ENCODE data around the gene CXCL13. TPM values are rescaled to one million over a fixed set of nuclear protein-coding genes. Genes with fewer than 3 reads are reported as not detected.
"Not testable (repeated sequence)": the region's sequence is repeated elsewhere in the genome, so short reads cannot be mapped to it uniquely, and the experiment has no call there.

The CXCL13 gene
- total RNA-seq: under 1 TPM; 0.17 to 0.20 TPM
- under 1 TPM in 1 of 2 donors, not detected in 1; 0.21 TPM for polyA plus RNA-seq (ENCODE audit: insufficient read length in 2 of 2)
- long read RNA-seq, donor 1: 0 reads
- long read RNA-seq, donor 2: 0 reads
- long read RNA-seq, donor 3: 0 reads
- long read RNA-seq, donor 4: 0 reads

- Histone ChIP-seq H3K27ac (ENCODE audit: low read depth, low read length) (no peak within 1 kb of the TSS), H3K36me3 (ENCODE audit: control insufficient read depth, insufficient read depth, low read length) (no peaks in the 10 kb centered on the region), H3K9me3 (ENCODE audit: control insufficient read depth, insufficient read depth, low read length) (no peaks in the 10 kb centered on the region), H3K4me1 (ENCODE audit: control insufficient read depth, insufficient read depth, low read length) (no peaks in the 10 kb centered on the region), H3K27me3 (ENCODE audit: control insufficient read depth, insufficient read depth, low read length) (no peaks in the 10 kb centered on the region), H3K4me3 (ENCODE audit: low read depth, low read length) (no peak within 1 kb of the TSS)
- WGBS (ENCODE audit: insufficient coverage): 95% methylated on average over 6 of the region's 8 CpGs
- DNase-seq (ENCODE audit: low read depth in 4 of 6, low spot score in 6 of 6): no peak
Observed at GRCh38 chr4:77605210-77605902, at the start of gene CXCL13. Gene CXCL13, plus strand, starts transcription at chr4:77605820. Its CDS starts 46 bp downstream, at chr4:77605866.

GRCh38 chr4:77560170-77560569 lies 45.5 kb upstream of the CXCL13 start:
- Histone ChIP-seq H3K4me1 (ENCODE audit: control insufficient read depth, insufficient read depth, low read length) (no peaks in the 10 kb centered on the region), H3K36me3 (ENCODE audit: control insufficient read depth, insufficient read depth, low read length) (no peaks in the 10 kb centered on the region), H3K27me3 (ENCODE audit: control insufficient read depth, insufficient read depth, low read length) (no peaks in the 10 kb centered on the region), H3K27ac (ENCODE audit: low read depth, low read length) (no peak overlapping the region), H3K9me3 (ENCODE audit: control insufficient read depth, insufficient read depth, low read length) (peaks cover 3% of the 10 kb centered on the region), H3K4me3 (ENCODE audit: low read depth, low read length) (no peak overlapping the region)
- WGBS (ENCODE audit: insufficient coverage): no CpG with 5 or more reads among the region's 1 CpG
- no peak for DNase-seq (ENCODE audit: low read depth in 4 of 6, low spot score in 6 of 6)

GRCh38 chr4:77561720-77562119 lies 43.9 kb upstream of the CXCL13 start:
- not testable (repeated sequence) for DNase-seq (ENCODE audit: low read depth in 4 of 6, low spot score in 6 of 6); H3K27ac ChIP-seq (ENCODE audit: low read depth, low read length); H3K9me3 ChIP-seq (ENCODE audit: control insufficient read depth, insufficient read depth, low read length); H3K4me3 ChIP-seq (ENCODE audit: low read depth, low read length); H3K27me3 ChIP-seq (ENCODE audit: control insufficient read depth, insufficient read depth, low read length); H3K4me1 ChIP-seq (ENCODE audit: control insufficient read depth, insufficient read depth, low read length); H3K36me3 ChIP-seq (ENCODE audit: control insufficient read depth, insufficient read depth, low read length)
- WGBS (ENCODE audit: insufficient coverage): 97% methylated on average over 8 of the region's 12 CpGs

GRCh38 chr4:77564231-77564630 lies 41.4 kb upstream of the CXCL13 start:
- peaks cover 3% of the 10 kb centered on the region for H3K9me3 ChIP-seq (ENCODE audit: control insufficient read depth, insufficient read depth, low read length)
- 67% methylated on average over 2 of the region's 2 CpGs for WGBS (ENCODE audit: insufficient coverage)
- no peak overlapping the region for H3K27ac ChIP-seq (ENCODE audit: low read depth, low read length)
- no peak overlapping the region for H3K4me3 ChIP-seq (ENCODE audit: low read depth, low read length)
- no peak for DNase-seq (ENCODE audit: low read depth in 4 of 6, low spot score in 6 of 6)
- no peaks in the 10 kb centered on the region for H3K27me3 ChIP-seq (ENCODE audit: control insufficient read depth, insufficient read depth, low read length)
- no peaks in the 10 kb centered on the region for H3K36me3 ChIP-seq (ENCODE audit: control insufficient read depth, insufficient read depth, low read length)
- H3K4me1 ChIP-seq (ENCODE audit: control insufficient read depth, insufficient read depth, low read length): no peaks in the 10 kb centered on the region

- Histone ChIP-seq H3K27me3 (ENCODE audit: control insufficient read depth, insufficient read depth, low read length) (no peaks in the 10 kb centered on the region), H3K4me3 (ENCODE audit: low read depth, low read length) (no peak overlapping the region), H3K36me3 (ENCODE audit: control insufficient read depth, insufficient read depth, low read length) (no peaks in the 10 kb centered on the region), H3K27ac (ENCODE audit: low read depth, low read length) (no peak overlapping the region), H3K9me3 (ENCODE audit: control insufficient read depth, insufficient read depth, low read length) (peaks cover 3% of the 10 kb centered on the region), H3K4me1 (ENCODE audit: control insufficient read depth, insufficient read depth, low read length) (no peaks in the 10 kb centered on the region)
- DNase-seq (ENCODE audit: low read depth in 4 of 6, low spot score in 6 of 6): no peak
- WGBS (ENCODE audit: insufficient coverage): 33% methylated on average over 1 of the region's 3 CpGs
Observed at GRCh38 chr4:77566148-77566547, 39.5 kb upstream of the CXCL13 start.

GRCh38 chr4:77567549-77567948 lies 38.1 kb upstream of the CXCL13 start:
- Histone ChIP-seq H3K4me3 (ENCODE audit: low read depth, low read length) (no peak overlapping the region), H3K27ac (ENCODE audit: low read depth, low read length) (no peak overlapping the region), H3K36me3 (ENCODE audit: control insufficient read depth, insufficient read depth, low read length) (no peaks in the 10 kb centered on the region), H3K27me3 (ENCODE audit: control insufficient read depth, insufficient read depth, low read length) (no peaks in the 10 kb centered on the region), H3K4me1 (ENCODE audit: control insufficient read depth, insufficient read depth, low read length) (no peaks in the 10 kb centered on the region), H3K9me3 (ENCODE audit: control insufficient read depth, insufficient read depth, low read length) (no peaks in the 10 kb centered on the region)
- DNase-seq (ENCODE audit: low read depth in 4 of 6, low spot score in 6 of 6): no peak

GRCh38 chr4:77570508-77571214 lies 35.0 kb upstream of the CXCL13 start:
- 92% methylated on average over 24 of the region's 32 CpGs for WGBS (ENCODE audit: insufficient coverage)
- DNase-seq (ENCODE audit: low read depth in 4 of 6, low spot score in 6 of 6); H3K4me3 ChIP-seq (ENCODE audit: low read depth, low read length); H3K27ac ChIP-seq (ENCODE audit: low read depth, low read length); H3K9me3 ChIP-seq (ENCODE audit: control insufficient read depth, insufficient read depth, low read length); H3K27me3 ChIP-seq (ENCODE audit: control insufficient read depth, insufficient read depth, low read length); H3K4me1 ChIP-seq (ENCODE audit: control insufficient read depth, insufficient read depth, low read length); H3K36me3 ChIP-seq (ENCODE audit: control insufficient read depth, insufficient read depth, low read length): not testable (repeated sequence)

- H3K36me3 ChIP-seq (ENCODE audit: control insufficient read depth, insufficient read depth, low read length): no peaks in the 10 kb centered on the region
- H3K9me3 ChIP-seq (ENCODE audit: control insufficient read depth, insufficient read depth, low read length): no peaks in the 10 kb centered on the region
- no peaks in the 10 kb centered on the region for H3K4me1 ChIP-seq (ENCODE audit: control insufficient read depth, insufficient read depth, low read length)
- no peak overlapping the region for H3K27ac ChIP-seq (ENCODE audit: low read depth, low read length)
- H3K27me3 ChIP-seq (ENCODE audit: control insufficient read depth, insufficient read depth, low read length): no peaks in the 10 kb centered on the region
- H3K4me3 ChIP-seq (ENCODE audit: low read depth, low read length): no peak overlapping the region
- DNase-seq (ENCODE audit: low read depth in 4 of 6, low spot score in 6 of 6): no peak
Observed at GRCh38 chr4:77576351-77576750, 29.3 kb upstream of the CXCL13 start.

GRCh38 chr4:77578145-77578544 lies 27.5 kb upstream of the CXCL13 start:
- no peaks in the 10 kb centered on the region for H3K27me3 ChIP-seq (ENCODE audit: control insufficient read depth, insufficient read depth, low read length)
- 67% methylated on average over 1 of the region's 2 CpGs for WGBS (ENCODE audit: insufficient coverage)
- no peak overlapping the region for H3K4me3 ChIP-seq (ENCODE audit: low read depth, low read length)
- H3K36me3 ChIP-seq (ENCODE audit: control insufficient read depth, insufficient read depth, low read length): no peaks in the 10 kb centered on the region
- H3K9me3 ChIP-seq (ENCODE audit: control insufficient read depth, insufficient read depth, low read length): no peaks in the 10 kb centered on the region
- no peak overlapping the region for H3K27ac ChIP-seq (ENCODE audit: low read depth, low read length)
- DNase-seq (ENCODE audit: low read depth in 4 of 6, low spot score in 6 of 6): no peak
- no peaks in the 10 kb centered on the region for H3K4me1 ChIP-seq (ENCODE audit: control insufficient read depth, insufficient read depth, low read length)

Measured in spinal cord (tissue), 10 donors.